Stimulated activated CD4-positive, alpha-beta T cell treated with anti-CD3 and anti-CD28 coated beads, Interleukin-15, amount 100 ng/mL, for 48 hours (primary cell): ENCODE results near the gene FOXQ1.

Experiments used
- DNase-seq, 2 donors: peaks; one replicate each; pipeline ENCODE4 v3.0.0-alpha.2; 2020; ENCODE audit warnings: low read depth in 2 of 2

FOXQ1 gene

DNA sequence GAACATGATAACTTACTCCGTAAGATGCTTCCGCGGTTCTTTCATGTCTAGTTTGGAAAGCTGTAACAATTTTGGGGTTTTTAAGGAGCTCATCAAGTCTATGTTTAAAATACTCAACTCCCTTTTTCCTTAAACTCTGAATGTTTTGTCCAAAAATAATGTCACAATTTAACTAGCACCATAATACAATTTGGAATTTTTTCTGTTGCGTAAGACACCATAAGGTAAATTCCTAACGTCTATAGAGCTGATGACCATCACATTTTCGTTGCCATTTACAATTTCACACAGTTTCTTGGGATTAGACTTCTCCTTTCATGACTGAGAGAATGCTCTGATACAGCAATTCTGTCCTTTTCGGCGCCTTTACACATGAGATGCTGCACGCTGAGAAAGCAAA, 50.7 kb downstream of the FOXQ1 start:
- no peak for DNase-seq

DNA sequence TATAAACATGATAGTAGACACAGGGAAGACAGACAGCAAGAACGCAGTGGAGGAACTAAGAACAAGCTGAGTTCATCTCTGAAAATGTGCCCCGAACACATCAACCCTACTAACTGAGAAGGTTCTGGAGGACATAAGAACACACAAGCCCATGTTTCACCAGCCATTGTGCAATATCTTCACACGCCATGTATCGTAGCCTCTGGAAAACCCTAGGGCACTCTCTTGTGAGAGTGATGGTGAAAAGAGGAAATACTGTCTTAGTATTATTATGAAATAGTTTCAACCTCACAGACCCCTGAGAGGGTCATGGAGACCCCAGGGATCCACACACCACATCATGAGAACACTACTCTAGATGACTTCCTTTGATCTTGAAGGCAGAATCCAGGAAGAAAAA, 51.4 kb downstream of the FOXQ1 start:
- DNase-seq, result no peak

DNA sequence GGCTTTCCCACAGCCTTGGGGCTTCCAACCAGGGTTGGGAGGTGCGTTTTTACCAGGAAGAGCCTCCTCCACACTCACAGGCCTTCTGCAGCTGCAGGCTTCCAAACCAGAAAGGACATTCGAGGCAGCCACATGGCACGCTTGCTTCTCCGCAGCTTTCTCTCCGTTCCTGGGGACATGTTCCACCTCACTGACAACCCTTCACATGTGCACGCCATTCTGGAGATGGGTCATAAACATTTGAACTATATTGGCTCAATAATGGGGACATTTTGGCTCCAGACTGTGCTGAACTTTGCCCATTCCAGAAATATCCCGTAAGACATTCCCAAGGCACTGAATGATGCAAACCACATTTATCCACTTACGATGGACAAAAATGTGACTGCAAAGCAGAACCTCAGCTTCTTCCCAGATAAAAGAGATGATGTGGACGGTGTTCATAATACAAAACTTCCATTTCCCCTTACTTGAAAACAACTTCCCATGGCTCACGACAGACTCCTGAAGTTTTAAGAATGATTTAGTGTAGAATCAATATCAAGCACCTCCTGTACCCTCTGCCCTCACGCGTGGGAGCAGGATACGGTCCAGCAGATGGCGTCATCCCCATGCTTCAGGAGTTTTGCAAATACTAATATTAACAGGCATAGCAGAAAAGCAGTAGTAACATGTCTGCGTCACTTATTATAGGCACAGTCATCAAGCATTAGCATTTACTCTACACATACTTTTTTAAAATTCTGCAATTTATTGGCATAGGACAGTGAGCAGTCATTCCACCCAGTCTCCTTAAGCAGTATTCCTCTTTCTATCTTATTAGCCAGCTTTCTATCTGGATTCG, 52.1 kb downstream of the FOXQ1 start:
- no peak for DNase-seq
